Endometrial microvascular endothelial cells (primary cell): Measurements from ENCODE around the gene ALKBH1. TPM values are rescaled to one million over a fixed set of nuclear protein-coding genes. Genes with fewer than 3 reads are reported as not detected.
"Not testable (repeated sequence)": the region's sequence is repeated elsewhere in the genome, so short reads cannot be mapped to it uniquely, and the experiment has no call there.

Experiments
- in situ Hi-C: cut with HindIII; loops from 2 replicates; pipeline ENCODE4 v1.10.0; 2017; ENCODE audit warnings: low sequenced_read_pairs, low pct_unique_long_range_greater_than_20kb; ENCODE audit errors: inconsistent ontology term
- total RNA-seq: library from RNA; depleted of rRNA; stranded (reverse); fragments of >200 nt; gene quantifications from one replicate; pipeline ENCODE4 v1.2.3, GENCODE V29; 2015; ENCODE audit errors: inconsistent ontology term

Gene ALKBH1
- total RNA-seq, 1 donor from 2014 or later: 19.2 TPM

GRCh38 chr14:77681196-77682157 lies 26.3 kb downstream of the ALKBH1 start:
- in situ Hi-C loops: no loop called here

- in situ Hi-C loops: no loop called here
Observed at GRCh38 chr14:77674931-77675330, 32.9 kb downstream of the ALKBH1 start.

- in situ Hi-C loops: no loop called here
Observed at GRCh38 chr14:77673193-77673592, 34.6 kb downstream of the ALKBH1 start.

GRCh38 chr14:77667331-77667730 lies 40.5 kb downstream of the ALKBH1 start:
- in situ Hi-C loops: no loop called here

GRCh38 chr14:77663293-77663692 lies 44.5 kb downstream of the ALKBH1 start:
- in situ Hi-C loops: no loop called here

GRCh38 chr14:77661562-77661961 lies 46.3 kb downstream of the ALKBH1 start:
- in situ Hi-C loops: not testable (repeated sequence)

- in situ Hi-C loops: no loop called here
Observed at GRCh38 chr14:77660754-77661153, 47.1 kb downstream of the ALKBH1 start.

- in situ Hi-C loops: no loop called here
Observed at GRCh38 chr14:77659831-77660230, 48.0 kb downstream of the ALKBH1 start.

GRCh38 chr14:77657280-77657679 lies 50.5 kb downstream of the ALKBH1 start:
- in situ Hi-C loops: no loop called here

GRCh38 chr14:77654001-77654441 lies 53.8 kb downstream of the ALKBH1 start:
- in situ Hi-C loops: no loop called here

GRCh38 chr14:77649326-77649725 lies 58.5 kb downstream of the ALKBH1 start:
- in situ Hi-C loops: no loop called here

- in situ Hi-C loops: no loop called here
Observed at GRCh38 chr14:77648520-77649200, 59.2 kb downstream of the ALKBH1 start.

GRCh38 chr14:77647853-77648252 lies 60.0 kb downstream of the ALKBH1 start:
- in situ Hi-C loops: no loop called here

- in situ Hi-C loops: no loop called here
Observed at GRCh38 chr14:77646907-77647306, 60.9 kb downstream of the ALKBH1 start.

- in situ Hi-C loops: no loop called here
Observed at GRCh38 chr14:77645520-77646230, 62.1 kb downstream of the ALKBH1 start.

GRCh38 chr14:77642407-77642806 lies 65.4 kb downstream of the ALKBH1 start:
- in situ Hi-C loops: no loop called here

- in situ Hi-C loops: no loop called here
Observed at GRCh38 chr14:77641534-77642341, 66.1 kb downstream of the ALKBH1 start.

GRCh38 chr14:77640756-77641533 lies 66.9 kb downstream of the ALKBH1 start:
- in situ Hi-C loops: no loop called here
